Neural cell (in vitro differentiated cells): ENCODE results near the gene FAM193B. TPM values are rescaled to one million over a fixed set of nuclear protein-coding genes. Genes with fewer than 3 reads are reported as not detected.

Source experiments
- H2AFZ ChIP-seq: fragments of 200-600, 300-800 bp; sonication (generic), shearing (Covaris generic); 2 replicates; pipeline ENCODE4 v1.6.0; 2014; ENCODE audit warnings: low read depth, mild to moderate bottlenecking, antibody characterized with exemption, low read length, moderate library complexity
- H3F3A ChIP-seq: fragments of 200-600 bp; shearing (Covaris generic); 2 replicates; pipeline ENCODE4 v1.6.1; 2016; ENCODE audit warnings: mild to moderate bottlenecking, moderate library complexity, mixed read lengths, antibody characterized with exemption, low read length; ENCODE audit not compliant: insufficient read depth, poor library complexity, severe bottlenecking
- H3K27ac ChIP-seq: fragments of 200-600, 300-800 bp; sonication (generic), shearing (Covaris generic); 2 replicates; pipeline ENCODE4 v1.5.1; 2014; ENCODE audit warnings: mild to moderate bottlenecking, low read length, moderate library complexity
- H3K27me3 ChIP-seq: fragments of 300-800, 200-600 bp; sonication (generic), shearing (Covaris generic); 2 replicates; pipeline ENCODE4 v1.6.0; 2014; ENCODE audit warnings: mild to moderate bottlenecking, low read depth, low read length, moderate library complexity; ENCODE audit not compliant: insufficient read depth
- H3K36me3 ChIP-seq: fragments of 300-800, 200-600 bp; sonication (generic), shearing (Covaris generic); 2 replicates; pipeline ENCODE4 v1.5.1; 2014; ENCODE audit warnings: mild to moderate bottlenecking, antibody characterized with exemption, low read length, moderate library complexity; ENCODE audit not compliant: insufficient read depth
- H3K4me2 ChIP-seq: fragments of 300-800, 200-600 bp; sonication (generic), shearing (Covaris generic); 2 replicates; pipeline ENCODE4 v1.6.0; 2014; ENCODE audit warnings: mild to moderate bottlenecking, low read length
- H3K4me3 ChIP-seq: fragments of 300-800, 200-600 bp; sonication (generic), shearing (Covaris generic); 2 replicates; pipeline ENCODE4 v1.5.1; 2014; ENCODE audit warnings: mild to moderate bottlenecking, low read length, moderate library complexity
- H3K79me2 ChIP-seq: fragments of 200-600 bp; shearing (Covaris generic); replicated peaks from 2 replicates; pipeline ENCODE4 v1.6.0; 2014; ENCODE audit warnings: mild to moderate bottlenecking, low read length, moderate library complexity; ENCODE audit not compliant: insufficient read depth
- H3K9ac ChIP-seq: fragments of 300-800, 200-600 bp; sonication (generic), shearing (Covaris generic); 2 replicates; pipeline ENCODE4 v1.6.1; 2016; ENCODE audit warnings: mild to moderate bottlenecking, low read length, mixed read lengths
- H3K9me2 ChIP-seq: fragments of 200-600 bp; shearing (Covaris generic); 2 replicates; pipeline ENCODE4 v1.6.1; 2016; ENCODE audit warnings: mild to moderate bottlenecking, low read length, mixed read lengths; ENCODE audit not compliant: insufficient read depth
- H3K9me3 ChIP-seq: fragments of 200-600, 300-800 bp; sonication (generic), shearing (Covaris generic); 2 replicates; pipeline ENCODE4 v1.6.1; 2016; ENCODE audit warnings: mild to moderate bottlenecking, mixed run types, low read length, moderate library complexity, mixed read lengths
- H4K20me1 ChIP-seq: fragments of 200-600 bp; shearing (Covaris generic); 2 replicates; pipeline ENCODE4 v1.6.1; 2016; ENCODE audit warnings: mild to moderate bottlenecking, mixed run types; ENCODE audit not compliant: insufficient read depth
- CTCF ChIP-seq: fragments of 450-650 bp; IDR thresholded peaks from 2 replicates; pipeline ENCODE4 v1.5.1; 2014; ENCODE audit warnings: antibody characterized with exemption, mild to moderate bottlenecking, moderate library complexity; ENCODE audit not compliant: poor library complexity, severe bottlenecking
- EP300 ChIP-seq: fragments of 450-650 bp; conservative IDR thresholded peaks from 2 replicates; pipeline ENCODE4 v1.6.1; 2014; ENCODE audit warnings: antibody characterized with exemption, mild to moderate bottlenecking, moderate library complexity; ENCODE audit not compliant: poor library complexity, severe bottlenecking
- EZH2 ChIP-seq: fragments of 200-600, 300-800 bp; shearing (Covaris generic), sonication (generic); IDR thresholded peaks from 2 replicates; pipeline ENCODE4 v1.6.1; 2014; ENCODE audit warnings: antibody characterized with exemption, low read length, borderline replicate concordance, mild to moderate bottlenecking; ENCODE audit not compliant: insufficient read depth, poor library complexity, severe bottlenecking
- MXI1 ChIP-seq: fragments of 450-650 bp; conservative IDR thresholded peaks from 2 replicates; pipeline ENCODE4 v1.6.1; 2014; ENCODE audit warnings: antibody characterized with exemption, mild to moderate bottlenecking; ENCODE audit not compliant: poor library complexity, severe bottlenecking
- POLR2AphosphoS5 ChIP-seq: IDR thresholded peaks from 2 replicates; pipeline ENCODE4 v1.6.1; 2012
- RAD21 ChIP-seq: fragments of 450-650 bp; conservative IDR thresholded peaks from 2 replicates; pipeline ENCODE4 v1.6.1; 2014; ENCODE audit warnings: antibody characterized with exemption, mild to moderate bottlenecking, moderate library complexity
- REST ChIP-seq: IDR thresholded peaks from 2 replicates; pipeline ENCODE4 v1.6.1; 2012; ENCODE audit warnings: borderline replicate concordance
- SMC3 ChIP-seq: fragments of 450-650 bp; conservative IDR thresholded peaks from 2 replicates; pipeline ENCODE4 v1.6.1; 2014; ENCODE audit warnings: antibody characterized with exemption, mild to moderate bottlenecking, moderate library complexity; ENCODE audit not compliant: poor library complexity
- TAF1 ChIP-seq: IDR thresholded peaks from 2 replicates; pipeline ENCODE4 v1.6.1; 2012; ENCODE audit warnings: low read depth
- polyA minus RNA-seq: library from RNA; depleted of rRNA, polyadenylated mRNA; stranded (reverse); fragments of >200 nt; gene quantifications from 2 replicates; pipeline ENCODE4 v1.2.3, GENCODE V29; 2014
- polyA plus RNA-seq: library from polyadenylated mRNA; depleted of rRNA; stranded (reverse); fragments of >200 nt; gene quantifications from 2 replicates; pipeline ENCODE4 v1.2.3, GENCODE V29; 2014

The FAM193B gene
- polyA plus RNA-seq: 79.2 and 97.3 TPM in 2 replicates
- 45.8 and 51.6 TPM in 2 replicates for polyA minus RNA-seq

- Histone ChIP-seq H3K27ac (peak within 1 kb of the TSS; percentile 70), H3K79me2 (peaks cover 49% of the 10 kb centered on the region), H3K36me3 (no peaks in the 10 kb centered on the region), H3K27me3 (no peaks in the 10 kb centered on the region), H3F3A (no peaks in the 10 kb centered on the region), H3K4me2 (peak within 1 kb of the TSS; percentile 92), H3K9me2 (no peaks in the 10 kb centered on the region), H3K4me3 (peak within 1 kb of the TSS; percentile 75), H3K9ac (peak within 1 kb of the TSS; percentile 90), H2AFZ (peak within 1 kb of the TSS; percentile 82), H3K9me3 (no peaks in the 10 kb centered on the region), H4K20me1 (peaks cover 11% of the 10 kb centered on the region)
- TF ChIP-seq CTCF: peak; percentile 67
- no peak for TF ChIP-seq REST
- TF ChIP-seq MXI1: peak; percentile 57
- no peak for TF ChIP-seq TAF1
- peak; percentile 38 for TF ChIP-seq RAD21
- no peak for TF ChIP-seq EZH2
- peak; percentile 66 for TF ChIP-seq POLR2AphosphoS5
- peak; percentile 55 for TF ChIP-seq SMC3
- peak; percentile 50 for TF ChIP-seq EP300
Measured at GRCh38 chr5:177554474-177555111, at the start of gene FAM193B. Gene FAM193B, minus strand, starts transcription at chr5:177554563. Its CDS starts 105 bp downstream, at chr5:177554458.

GRCh38 chr5:177604116-177604521, 49.8 kb upstream of the FAM193B start:
- H3K4me3 ChIP-seq: no peak overlapping the region
- H3K4me2 ChIP-seq: no peak overlapping the region
- no peaks in the 10 kb centered on the region for H3K9me3 ChIP-seq
- no peaks in the 10 kb centered on the region for H3F3A ChIP-seq
- no peaks in the 10 kb centered on the region for H3K27me3 ChIP-seq
- peaks cover 7% of the 10 kb centered on the region for H3K79me2 ChIP-seq
- H3K9ac ChIP-seq: no peak overlapping the region
- no peak for TF ChIP-seq CTCF
- TF ChIP-seq SMC3: no peak
- H2AFZ ChIP-seq: no peak overlapping the region
- H3K27ac ChIP-seq: no peak overlapping the region
- H4K20me1 ChIP-seq: no peaks in the 10 kb centered on the region
- H3K9me2 ChIP-seq: no peaks in the 10 kb centered on the region
- no peaks in the 10 kb centered on the region for H3K36me3 ChIP-seq
